NB4 (cell line): Measurements from ENCODE around the gene BAHCC1.

Experiments used
- DNase-seq: peaks from one replicate; pipeline ENCODE4 v3.0.0; 2010; ENCODE audit warnings: low read depth
- H3K4me3 ChIP-seq: one replicate; pipeline ENCODE4 v1.5.1; 2011; ENCODE audit warnings: mild to moderate bottlenecking, low read depth, low read length, moderate library complexity
- CTCF ChIP-seq: IDR thresholded peaks from one replicate; pipeline ENCODE4 v1.5.1; 2012; ENCODE audit warnings: low read depth, low read length
- MAX ChIP-seq: IDR thresholded peaks from 2 replicates; pipeline ENCODE4 v1.6.1; 2011; ENCODE audit warnings: low read depth, low read length
- MYC ChIP-seq: IDR thresholded peaks from 2 replicates; pipeline ENCODE4 v1.6.1; 2011; ENCODE audit warnings: low read depth, low read length
- POLR2A ChIP-seq: IDR thresholded peaks from 2 replicates; pipeline ENCODE4 v1.6.1; 2011; ENCODE audit warnings: mild to moderate bottlenecking; ENCODE audit not compliant: insufficient read length; ENCODE audit errors: extremely low read depth

Gene BAHCC1

DNA sequence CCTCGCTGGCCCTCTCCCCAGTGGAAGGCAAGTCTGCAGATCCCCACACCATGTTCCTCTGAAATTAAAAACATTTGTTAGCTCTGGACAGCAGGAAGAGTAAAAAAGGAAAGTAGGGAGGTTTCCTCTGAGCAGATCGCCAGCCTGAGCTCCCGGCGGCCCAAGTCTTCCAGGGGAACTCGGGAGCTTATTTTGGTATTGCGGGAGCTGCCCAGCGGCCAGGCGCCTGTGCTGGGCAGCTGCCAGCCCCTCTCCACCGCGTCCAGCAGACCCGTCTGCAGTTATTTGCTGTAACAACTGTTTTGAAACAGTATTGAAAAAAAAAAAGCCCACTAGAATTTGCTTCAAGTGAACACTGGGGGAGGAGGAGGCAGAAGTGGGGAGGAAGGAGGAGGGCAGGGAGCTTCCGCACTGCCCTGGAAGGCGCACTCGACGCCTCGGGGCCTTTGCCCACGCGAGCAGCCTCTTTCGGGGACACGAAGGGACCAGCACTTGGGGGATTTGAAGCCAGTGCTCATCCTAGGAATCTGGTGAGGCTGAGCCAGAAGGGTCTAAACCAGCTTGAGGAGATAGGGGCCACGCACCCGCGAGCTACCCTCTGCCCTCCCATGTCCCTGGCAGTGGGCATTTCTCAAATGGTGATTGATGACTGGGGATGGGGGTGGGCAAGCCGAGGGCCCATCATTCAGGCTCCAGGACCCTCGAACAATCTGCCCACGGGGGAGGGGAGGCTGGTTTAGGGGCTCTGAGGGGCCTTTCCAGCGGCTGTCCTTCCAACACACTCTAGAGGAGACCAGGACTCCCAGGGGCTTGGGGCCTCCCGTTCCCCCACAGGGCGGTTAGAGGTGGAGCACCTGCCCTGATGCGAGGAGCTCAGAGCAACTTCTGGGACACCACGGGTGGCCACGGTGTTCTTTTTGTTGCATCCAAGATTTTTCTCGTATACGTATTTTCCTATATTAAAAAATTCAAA lies 3.0 kb upstream of the BAHCC1 start:
- peak overlapping the region; percentile 64 for H3K4me3 ChIP-seq
- TF ChIP-seq MAX (peak; percentile 34; the same call in 1 of the 2 replicates), MYC (no peak)
- DNase-seq: no peak

DNA sequence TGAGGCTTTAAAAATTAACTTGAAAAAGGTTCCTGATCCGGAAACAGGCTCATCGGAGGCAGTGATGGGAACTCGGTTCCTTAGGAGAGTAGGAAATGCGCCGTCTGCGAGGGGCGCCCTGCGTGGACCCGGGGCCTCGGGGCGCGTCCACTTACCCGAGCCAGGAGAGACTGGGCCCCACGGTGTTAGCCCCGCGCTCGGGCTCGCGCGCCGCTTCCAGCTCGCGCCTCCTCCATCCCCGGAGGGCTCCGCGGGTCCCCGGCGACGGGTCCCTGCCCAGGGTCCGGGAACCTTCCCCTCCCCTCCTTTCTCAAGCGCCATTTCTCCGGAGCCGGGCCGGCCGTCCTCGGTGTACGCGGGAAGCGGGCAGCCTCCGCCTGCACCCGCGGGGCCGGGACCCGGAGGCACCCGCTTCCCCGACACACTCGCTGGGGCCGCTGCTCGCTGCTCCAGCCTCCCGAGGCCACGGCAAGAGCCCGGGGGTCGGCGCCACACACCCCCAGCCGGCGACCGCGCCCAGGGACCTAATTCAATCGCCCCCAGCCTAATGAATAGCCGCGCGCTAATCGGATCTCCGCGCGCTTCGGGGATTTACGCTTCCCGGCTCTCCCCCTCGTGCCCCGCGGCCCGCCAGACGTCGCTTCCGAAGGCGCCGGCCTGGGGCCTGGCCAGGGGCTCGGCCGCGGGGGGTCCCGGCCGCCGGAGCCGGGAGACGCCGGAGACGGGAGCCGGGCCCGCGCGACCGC lies 2.2 kb upstream of the BAHCC1 start:
- peak; percentile 52 for DNase-seq
- peak overlapping the region; percentile 64 for H3K4me3 ChIP-seq
- TF ChIP-seq MAX (no peak), POLR2A (no peak), CTCF (no peak), MYC (no peak)

DNA sequence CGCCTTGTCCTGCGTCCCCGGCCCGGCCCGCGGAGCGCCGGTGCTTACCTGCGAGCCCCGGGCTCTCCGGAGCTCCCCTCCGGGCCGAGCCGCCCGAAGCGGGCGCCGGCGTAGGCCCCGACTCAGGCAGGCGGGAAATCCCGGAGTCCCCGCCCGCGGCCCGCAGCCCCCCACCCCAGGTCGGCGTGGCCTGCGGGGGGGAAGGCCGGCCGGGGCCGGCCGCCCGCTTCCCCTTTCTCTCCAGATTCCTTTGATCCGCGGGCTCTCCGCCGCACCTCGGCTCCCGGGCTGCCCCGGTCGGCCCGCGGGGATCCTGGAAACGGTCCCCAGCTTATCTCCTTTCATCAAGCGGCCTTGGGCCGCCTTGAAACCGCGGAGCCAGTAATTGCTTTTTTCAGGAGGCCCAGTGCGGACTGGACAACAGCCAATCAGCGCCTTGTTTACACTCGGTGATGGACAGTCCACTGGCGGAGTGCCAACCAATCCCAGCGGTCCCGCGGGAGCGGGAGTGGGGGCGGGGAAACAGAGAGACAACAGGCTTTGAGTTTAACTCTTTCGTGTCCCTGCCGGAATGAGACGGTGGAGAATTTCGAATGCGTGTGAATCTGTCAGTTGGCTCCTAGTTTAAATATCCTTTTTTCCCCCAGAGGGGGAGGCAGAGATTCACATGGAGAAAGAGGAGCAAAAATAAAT lies 1.4 kb upstream of the BAHCC1 start:
- peak overlapping the region; percentile 74 for H3K4me3 ChIP-seq
- peak; percentile 66; the same call in 1 of the 2 replicates for TF ChIP-seq MYC
- TF ChIP-seq POLR2A: peak; percentile 40
- peak; percentile 42 for TF ChIP-seq MAX
- no peak for TF ChIP-seq CTCF

GRCh38 chr17:81394377-81394920 lies 808 bp upstream of the BAHCC1 start:
- H3K4me3 ChIP-seq: peak overlapping the region; percentile 74
- peak; percentile 54 for DNase-seq
- no peak for TF ChIP-seq MAX
- TF ChIP-seq CTCF: no peak
- TF ChIP-seq MYC: no peak
- no peak for TF ChIP-seq POLR2A

More for the DNA sequence above, 1.4 kb upstream of the BAHCC1 start:
- peak; percentile 99 for DNase-seq

- peak; percentile 47 for DNase-seq
- H3K4me3 ChIP-seq: peak overlapping the region; percentile 76
- TF ChIP-seq MYC: no peak
- no peak for TF ChIP-seq CTCF
- TF ChIP-seq MAX: no peak
- no peak for TF ChIP-seq POLR2A
Measured at GRCh38 chr17:81395600-81396277, 482 bp downstream of the BAHCC1 start.
